Loucy (cell line): ENCODE data around the gene KRT39.
A peak's percentile ranks its signal among the peaks of the same experiment; 100 is the strongest.

Source experiments
- H2AFZ ChIP-seq: fragments of 200-600 bp; sonication (generic); 2 replicates; pipeline ENCODE4 v1.6.0; 2016; ENCODE audit warnings: antibody characterized with exemption, mild to moderate bottlenecking, low read length, moderate library complexity
- H3F3A ChIP-seq: fragments of 200-600 bp; 2 replicates; pipeline ENCODE4 v1.6.0; 2016; ENCODE audit warnings: antibody characterized with exemption, low read depth, mild to moderate bottlenecking
- H3K27me3 ChIP-seq: fragments of 200-600 bp; sonication (generic); 2 replicates; pipeline ENCODE4 v1.6.1; 2014; ENCODE audit warnings: low read length, mild to moderate bottlenecking; ENCODE audit not compliant: insufficient read depth, poor library complexity, severe bottlenecking
- H3K36me3 ChIP-seq: fragments of 200-600 bp; sonication (generic); 2 replicates; pipeline ENCODE4 v1.6.1; 2016; ENCODE audit warnings: low read length; ENCODE audit not compliant: insufficient read depth
- H3K4me1 ChIP-seq: fragments of 200-600 bp; sonication (generic); 2 replicates; pipeline ENCODE4 v1.5.1; 2014; ENCODE audit warnings: low read length, mild to moderate bottlenecking; ENCODE audit not compliant: insufficient read depth, poor library complexity, severe bottlenecking
- H3K4me2 ChIP-seq: fragments of 200-600 bp; sonication (generic); 2 replicates; pipeline ENCODE4 v1.6.0; 2014; ENCODE audit warnings: antibody characterized with exemption, low read length, low read depth, mild to moderate bottlenecking; ENCODE audit not compliant: poor library complexity, severe bottlenecking
- H3K4me3 ChIP-seq: fragments of 200-600 bp; sonication (generic); 2 replicates; pipeline ENCODE4 v1.5.1; 2014; ENCODE audit warnings: low read length, mild to moderate bottlenecking, mixed read lengths; ENCODE audit not compliant: poor library complexity, severe bottlenecking
- H3K79me2 ChIP-seq: fragments of 200-600 bp; sonication (generic); 2 replicates; pipeline ENCODE4 v1.6.1; 2014; ENCODE audit warnings: low read length; ENCODE audit not compliant: insufficient read depth
- H3K9ac ChIP-seq: fragments of 200-600 bp; sonication (generic); 2 replicates; pipeline ENCODE4 v1.6.0; 2014; ENCODE audit warnings: mild to moderate bottlenecking, low read depth, low read length, moderate library complexity; ENCODE audit not compliant: poor library complexity, severe bottlenecking
- H3K9me2 ChIP-seq: fragments of 200-600 bp; sonication (generic); replicated peaks from 2 replicates; pipeline ENCODE4 v1.6.1; 2016; ENCODE audit warnings: low read depth, low read length, mixed read lengths
- H3K9me3 ChIP-seq: fragments of 200-600 bp; sonication (generic); 2 replicates; pipeline ENCODE4 v1.6.1; 2014; ENCODE audit warnings: mild to moderate bottlenecking, antibody characterized with exemption, low read length, low read depth; ENCODE audit not compliant: insufficient read depth
- H4K20me1 ChIP-seq: fragments of 200-600 bp; sonication (generic); 2 replicates; pipeline ENCODE4 v1.6.0; 2014; ENCODE audit warnings: antibody characterized with exemption, low read length, mild to moderate bottlenecking; ENCODE audit not compliant: insufficient read depth, poor library complexity, severe bottlenecking
- EZH2phosphoT487 ChIP-seq: fragments of 200-600 bp; IDR thresholded peaks from 2 replicates; pipeline ENCODE4 v1.6.1; 2018; ENCODE audit warnings: antibody characterized with exemption, mild to moderate bottlenecking, moderate library complexity, borderline replicate concordance
- TF ChIP-seq, protein P1 (sequence below): fragments of 200-600 bp; sonication (generic); conservative IDR thresholded peaks from 2 replicates; pipeline ENCODE4 v1.5.1; 2014; ENCODE audit warnings: mild to moderate bottlenecking, antibody characterized with exemption, low read length

Gene KRT39

DNA sequence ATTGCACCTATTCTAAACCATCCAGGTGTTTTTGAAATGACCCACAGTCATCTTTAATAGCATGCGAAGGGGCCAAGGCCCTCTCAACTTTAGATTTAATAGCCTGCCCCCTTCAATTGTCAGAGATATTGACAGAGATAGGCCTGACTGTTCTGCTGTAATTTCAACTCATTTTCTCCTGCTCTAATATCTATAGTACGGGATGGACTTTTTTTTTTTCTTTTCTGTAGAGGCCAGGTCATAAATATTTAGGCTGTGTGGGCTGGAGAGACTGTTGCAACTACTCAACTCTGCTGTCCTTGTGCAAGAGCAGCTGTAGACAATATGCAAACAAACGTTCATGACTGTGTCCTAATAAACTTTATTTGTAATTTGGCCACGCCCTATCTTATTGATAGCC, 57.0 kb downstream of the KRT39 start:
- H3K4me2 ChIP-seq: no peak overlapping the region
- no peaks in the 10 kb centered on the region for H3K9me2 ChIP-seq
- no peaks in the 10 kb centered on the region for H3K36me3 ChIP-seq
- no peaks in the 10 kb centered on the region for H3K79me2 ChIP-seq
- TF ChIP-seq, protein P1, sequence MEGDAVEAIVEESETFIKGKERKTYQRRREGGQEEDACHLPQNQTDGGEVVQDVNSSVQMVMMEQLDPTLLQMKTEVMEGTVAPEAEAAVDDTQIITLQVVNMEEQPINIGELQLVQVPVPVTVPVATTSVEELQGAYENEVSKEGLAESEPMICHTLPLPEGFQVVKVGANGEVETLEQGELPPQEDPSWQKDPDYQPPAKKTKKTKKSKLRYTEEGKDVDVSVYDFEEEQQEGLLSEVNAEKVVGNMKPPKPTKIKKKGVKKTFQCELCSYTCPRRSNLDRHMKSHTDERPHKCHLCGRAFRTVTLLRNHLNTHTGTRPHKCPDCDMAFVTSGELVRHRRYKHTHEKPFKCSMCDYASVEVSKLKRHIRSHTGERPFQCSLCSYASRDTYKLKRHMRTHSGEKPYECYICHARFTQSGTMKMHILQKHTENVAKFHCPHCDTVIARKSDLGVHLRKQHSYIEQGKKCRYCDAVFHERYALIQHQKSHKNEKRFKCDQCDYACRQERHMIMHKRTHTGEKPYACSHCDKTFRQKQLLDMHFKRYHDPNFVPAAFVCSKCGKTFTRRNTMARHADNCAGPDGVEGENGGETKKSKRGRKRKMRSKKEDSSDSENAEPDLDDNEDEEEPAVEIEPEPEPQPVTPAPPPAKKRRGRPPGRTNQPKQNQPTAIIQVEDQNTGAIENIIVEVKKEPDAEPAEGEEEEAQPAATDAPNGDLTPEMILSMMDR: no peak
- TF ChIP-seq EZH2phosphoT487: no peak
- H3K4me1 ChIP-seq: no peaks in the 10 kb centered on the region
- H3K27me3 ChIP-seq: no peaks in the 10 kb centered on the region
- no peak overlapping the region for H2AFZ ChIP-seq
- no peaks in the 10 kb centered on the region for H3F3A ChIP-seq
- no peaks in the 10 kb centered on the region for H4K20me1 ChIP-seq
- no peak overlapping the region for H3K9ac ChIP-seq
- no peak overlapping the region for H3K4me3 ChIP-seq
- H3K9me3 ChIP-seq: no peaks in the 10 kb centered on the region

DNA sequence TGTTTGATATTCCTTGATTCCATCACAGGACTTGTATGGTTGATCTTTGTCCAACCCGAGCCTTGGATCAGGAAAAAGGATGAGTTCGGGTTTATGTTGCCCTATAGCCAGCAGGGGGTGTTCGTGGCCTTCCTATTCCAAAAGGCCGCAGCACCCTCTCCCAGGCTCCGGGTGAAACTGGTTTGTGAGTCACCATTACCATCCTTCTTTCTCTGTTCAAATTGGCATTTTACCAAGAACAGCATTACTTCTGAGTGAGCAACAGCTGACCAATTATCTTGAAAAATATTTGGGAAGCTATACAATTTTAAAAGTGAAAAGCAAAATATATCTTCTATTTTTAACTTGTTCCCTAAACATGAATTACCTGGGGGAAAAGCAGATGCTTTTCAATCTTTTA, 57.4 kb downstream of the KRT39 start:
- Histone ChIP-seq H3K27me3 (no peaks in the 10 kb centered on the region), H4K20me1 (no peaks in the 10 kb centered on the region), H3K36me3 (no peaks in the 10 kb centered on the region), H3K79me2 (no peaks in the 10 kb centered on the region), H3F3A (no peaks in the 10 kb centered on the region), H3K4me2 (no peak overlapping the region), H3K4me3 (no peak overlapping the region), H3K9me3 (no peaks in the 10 kb centered on the region), H3K9ac (no peak overlapping the region), H3K4me1 (no peaks in the 10 kb centered on the region), H2AFZ (no peak overlapping the region), H3K9me2 (no peaks in the 10 kb centered on the region)
- TF ChIP-seq, protein P1: peak; percentile 91
- no peak for TF ChIP-seq EZH2phosphoT487
